ENCODE results near the gene TMEM72. TPM values are rescaled to one million over a fixed set of nuclear protein-coding genes. Genes with fewer than 3 reads are reported as not detected.

Gene TMEM72
- total RNA-seq, 3 donors from 2014 or later (not counting 1 experiment from before 2014, with no cell fraction given) = not detected

GRCh38 chr10:44924261-44925040, 13.3 kb downstream of the TMEM72 start:
- no peak overlapping the region for H3K4me3 ChIP-seq (ENCODE audit: low read length)
- H3K27me3 ChIP-seq (ENCODE audit: control insufficient read depth, insufficient read depth, low read length) = no peaks in the 10 kb centered on the region
- WGBS (ENCODE audit: insufficient coverage) = 83% methylated on average over 19 of the region's 21 CpGs
- H3K4me1 ChIP-seq (ENCODE audit: control insufficient read depth, insufficient read depth, low read length) = no peaks in the 10 kb centered on the region
- no peaks in the 10 kb centered on the region for H3K36me3 ChIP-seq (ENCODE audit: control insufficient read depth, insufficient read depth, low read length)
- intact Hi-C loops (cut with micrococcal nuclease) = no loop called here
- no peak overlapping the region for H3K4me3 Mint-ChIP-seq
- no peak overlapping the region for H3K27ac Mint-ChIP-seq
- no peaks in the 10 kb centered on the region for H3K9me3 Mint-ChIP-seq
- DNase-seq = no peak
- H3K36me3 Mint-ChIP-seq = no peaks in the 10 kb centered on the region
- no peak overlapping the region for H3K27ac ChIP-seq (ENCODE audit: low read length)
- no peaks in the 10 kb centered on the region for H3K4me1 Mint-ChIP-seq
- no peak for ATAC-seq
- no peaks in the 10 kb centered on the region for H3K27me3 Mint-ChIP-seq (ENCODE audit: low read depth in 2 of 2)
- no peaks in the 10 kb centered on the region for H3K9me3 ChIP-seq (ENCODE audit: control insufficient read depth, insufficient read depth, low read length)
- no peak for TF ChIP-seq CTCF (IDR thresholded peaks at IDR 0.05)

GRCh38 chr10:44925224-44925623, 14.1 kb downstream of the TMEM72 start:
- no peak for TF ChIP-seq CTCF (IDR thresholded peaks at IDR 0.05)
- Histone ChIP-seq H3K9me3 (ENCODE audit: control insufficient read depth, insufficient read depth, low read length) (no peaks in the 10 kb centered on the region), H3K4me3 (ENCODE audit: low read length) (no peak overlapping the region), H3K4me1 (ENCODE audit: control insufficient read depth, insufficient read depth, low read length) (no peaks in the 10 kb centered on the region), H3K27ac (ENCODE audit: low read length) (no peak overlapping the region), H3K27me3 (ENCODE audit: control insufficient read depth, insufficient read depth, low read length) (no peaks in the 10 kb centered on the region), H3K36me3 (ENCODE audit: control insufficient read depth, insufficient read depth, low read length) (no peaks in the 10 kb centered on the region)
- Mint-ChIP-seq H3K9me3 (no peaks in the 10 kb centered on the region), H3K4me3 (no peak overlapping the region), H3K36me3 (no peaks in the 10 kb centered on the region), H3K27ac (no peak overlapping the region), H3K27me3 (ENCODE audit: low read depth in 2 of 2) (no peaks in the 10 kb centered on the region), H3K4me1 (no peaks in the 10 kb centered on the region)
- intact Hi-C loops (cut with micrococcal nuclease) = no loop called here
- ATAC-seq = no peak
- DNase-seq = no peak
- WGBS (ENCODE audit: insufficient coverage) = 61% methylated on average over 7 of the region's 7 CpGs

GRCh38 chr10:44925811-44926750, 14.9 kb downstream of the TMEM72 start:
- peak in 1 of 3 donors; percentile 18 for ATAC-seq
- H3K4me3 Mint-ChIP-seq = no peak overlapping the region
- Histone ChIP-seq H3K27ac (ENCODE audit: low read length) (no peak overlapping the region), H3K9me3 (ENCODE audit: control insufficient read depth, insufficient read depth, low read length) (no peaks in the 10 kb centered on the region), H3K4me1 (ENCODE audit: control insufficient read depth, insufficient read depth, low read length) (no peaks in the 10 kb centered on the region), H3K27me3 (ENCODE audit: control insufficient read depth, insufficient read depth, low read length) (no peaks in the 10 kb centered on the region), H3K36me3 (ENCODE audit: control insufficient read depth, insufficient read depth, low read length) (no peaks in the 10 kb centered on the region), H3K4me3 (ENCODE audit: low read length) (no peak overlapping the region)
- H3K36me3 Mint-ChIP-seq = no peaks in the 10 kb centered on the region
- H3K27ac Mint-ChIP-seq = no peak overlapping the region
- no peaks in the 10 kb centered on the region for H3K27me3 Mint-ChIP-seq (ENCODE audit: low read depth in 2 of 2)
- TF ChIP-seq CTCF (IDR thresholded peaks at IDR 0.05) = no peak
- H3K4me1 Mint-ChIP-seq = no peaks in the 10 kb centered on the region
- no peaks in the 10 kb centered on the region for H3K9me3 Mint-ChIP-seq
- intact Hi-C loops (cut with micrococcal nuclease) = no loop called here
- no peak for DNase-seq
- WGBS (ENCODE audit: insufficient coverage) = 89% methylated on average over 16 of the region's 16 CpGs
